Epithelial cell of proximal tubule (primary cell): ENCODE results near the gene WDFY2. TPM values are rescaled to one million over a fixed set of nuclear protein-coding genes. Genes with fewer than 3 reads are reported as not detected.

Source experiments
- DNase-seq: peaks from one replicate; pipeline ENCODE4 v3.0.0-alpha.2; 2011; ENCODE audit warnings: low read depth
- H3K4me3 ChIP-seq: 2 replicates; pipeline ENCODE4 v1.5.1; 2011; ENCODE audit warnings: low read depth, mild to moderate bottlenecking, low read length
- total RNA-seq: library from RNA; depleted of rRNA; stranded (reverse); fragments of >200 nt; gene quantifications from 2 replicates; pipeline ENCODE4 v1.2.3, GENCODE V29; 2015
- TF ChIP-seq, protein P1 (sequence below): conservative IDR thresholded peaks from 2 replicates; pipeline ENCODE4 v1.5.1; 2012; ENCODE audit warnings: low read depth, mild to moderate bottlenecking, low read length

The WDFY2 gene
- total RNA-seq, 1 donor from 2014 or later: 5.1 TPM

DNA sequence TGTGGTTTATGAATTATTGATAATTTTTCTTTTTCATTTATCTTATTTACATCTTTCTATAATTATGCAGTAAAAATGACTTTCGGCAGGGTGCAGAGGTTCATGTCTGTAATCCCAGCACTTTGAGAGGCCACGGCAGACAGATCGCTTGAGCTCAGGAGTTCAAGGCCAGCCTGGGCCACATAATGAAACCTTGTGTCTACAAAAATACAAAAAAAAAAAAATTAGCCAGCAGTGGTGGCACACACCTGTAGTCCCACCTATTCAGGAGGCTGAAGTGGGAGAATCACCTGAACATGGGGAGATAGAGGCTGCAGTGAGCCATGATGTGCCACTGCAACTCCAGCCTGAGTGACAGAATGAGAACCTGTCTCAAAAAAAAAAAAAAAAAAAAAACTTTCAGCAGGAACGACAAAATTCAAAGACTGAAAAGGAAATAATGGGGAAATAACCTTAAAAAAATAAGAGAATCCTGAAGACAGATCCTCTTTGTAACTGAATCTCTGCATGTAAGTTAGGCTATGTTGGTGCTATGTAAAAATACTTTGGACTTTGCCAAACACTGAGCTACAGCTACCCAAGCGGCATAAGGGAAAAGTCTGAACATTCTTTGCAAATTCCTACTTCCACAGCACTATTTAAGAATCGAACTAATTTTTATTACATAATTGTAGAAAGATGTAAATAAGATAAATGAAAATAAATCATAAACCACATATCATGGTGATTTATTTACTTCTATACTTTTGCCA, 36.7 kb upstream of the WDFY2 start:
- no peak for DNase-seq
- TF ChIP-seq, protein P1, sequence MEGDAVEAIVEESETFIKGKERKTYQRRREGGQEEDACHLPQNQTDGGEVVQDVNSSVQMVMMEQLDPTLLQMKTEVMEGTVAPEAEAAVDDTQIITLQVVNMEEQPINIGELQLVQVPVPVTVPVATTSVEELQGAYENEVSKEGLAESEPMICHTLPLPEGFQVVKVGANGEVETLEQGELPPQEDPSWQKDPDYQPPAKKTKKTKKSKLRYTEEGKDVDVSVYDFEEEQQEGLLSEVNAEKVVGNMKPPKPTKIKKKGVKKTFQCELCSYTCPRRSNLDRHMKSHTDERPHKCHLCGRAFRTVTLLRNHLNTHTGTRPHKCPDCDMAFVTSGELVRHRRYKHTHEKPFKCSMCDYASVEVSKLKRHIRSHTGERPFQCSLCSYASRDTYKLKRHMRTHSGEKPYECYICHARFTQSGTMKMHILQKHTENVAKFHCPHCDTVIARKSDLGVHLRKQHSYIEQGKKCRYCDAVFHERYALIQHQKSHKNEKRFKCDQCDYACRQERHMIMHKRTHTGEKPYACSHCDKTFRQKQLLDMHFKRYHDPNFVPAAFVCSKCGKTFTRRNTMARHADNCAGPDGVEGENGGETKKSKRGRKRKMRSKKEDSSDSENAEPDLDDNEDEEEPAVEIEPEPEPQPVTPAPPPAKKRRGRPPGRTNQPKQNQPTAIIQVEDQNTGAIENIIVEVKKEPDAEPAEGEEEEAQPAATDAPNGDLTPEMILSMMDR: no peak
- H3K4me3 ChIP-seq: no peak overlapping the region

DNA sequence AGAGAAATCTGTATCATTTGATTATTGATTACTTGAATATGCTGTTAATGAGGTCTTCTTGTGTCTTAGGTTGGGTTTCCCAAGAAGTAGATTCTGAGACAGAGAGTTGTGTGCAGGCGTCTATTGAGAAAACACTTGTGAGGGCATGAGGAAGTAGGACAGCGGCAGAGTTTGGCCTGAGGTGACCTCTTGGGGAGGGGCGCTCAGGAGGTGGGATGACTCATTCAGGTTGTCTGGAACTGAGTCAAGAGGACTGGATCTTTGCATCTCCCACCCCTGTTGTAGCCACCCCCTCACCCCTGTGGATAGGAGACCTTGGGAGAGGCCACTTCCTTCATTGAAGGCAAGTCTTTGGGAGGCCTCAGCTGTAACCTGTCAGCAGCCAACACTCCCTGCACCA, 35.2 kb upstream of the WDFY2 start:
- DNase-seq: no peak
- TF ChIP-seq, protein P1: no peak
- H3K4me3 ChIP-seq: no peak overlapping the region

DNA sequence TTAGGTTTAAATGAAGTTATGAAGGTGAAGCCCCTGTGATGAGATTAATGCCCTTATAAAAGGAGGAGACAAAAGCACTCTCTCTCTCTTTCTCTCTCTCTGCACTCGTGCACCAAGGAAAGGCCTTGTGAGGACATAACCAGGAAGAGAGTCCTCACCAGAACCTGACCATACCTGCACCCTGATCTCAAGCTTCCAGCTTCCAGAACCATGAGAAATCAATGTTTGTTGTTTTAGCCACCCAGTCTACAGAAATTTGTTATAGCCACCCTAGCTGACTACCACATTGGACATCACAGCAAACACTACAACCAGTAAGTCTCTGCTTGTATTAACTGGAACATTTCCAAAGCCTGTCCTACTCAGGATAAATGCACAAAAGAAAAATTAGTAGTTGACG, 34.7 kb upstream of the WDFY2 start:
- H3K4me3 ChIP-seq: no peak overlapping the region
- DNase-seq: no peak
- TF ChIP-seq, protein P1: no peak

DNA sequence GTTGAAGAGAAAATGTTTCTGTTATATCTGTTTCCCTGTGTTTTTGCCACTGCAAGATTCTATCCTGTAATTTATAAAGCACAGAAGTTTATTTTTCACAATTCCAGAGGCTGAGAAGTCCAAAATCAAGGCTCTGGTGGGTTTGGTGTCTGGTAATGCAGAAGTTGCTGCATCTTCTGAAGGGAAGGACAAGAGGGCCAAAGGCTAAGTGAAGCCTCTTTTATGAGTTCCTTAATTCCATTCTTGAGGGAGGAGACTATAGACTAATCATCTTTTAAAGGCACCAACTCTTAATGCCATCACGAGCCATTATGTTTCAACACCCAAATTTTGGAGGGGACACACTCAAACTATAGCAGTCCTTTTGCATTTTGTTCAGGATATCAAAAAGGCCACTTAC, 34.1 kb upstream of the WDFY2 start:
- TF ChIP-seq, protein P1: no peak
- no peak overlapping the region for H3K4me3 ChIP-seq
- DNase-seq: no peak

DNA sequence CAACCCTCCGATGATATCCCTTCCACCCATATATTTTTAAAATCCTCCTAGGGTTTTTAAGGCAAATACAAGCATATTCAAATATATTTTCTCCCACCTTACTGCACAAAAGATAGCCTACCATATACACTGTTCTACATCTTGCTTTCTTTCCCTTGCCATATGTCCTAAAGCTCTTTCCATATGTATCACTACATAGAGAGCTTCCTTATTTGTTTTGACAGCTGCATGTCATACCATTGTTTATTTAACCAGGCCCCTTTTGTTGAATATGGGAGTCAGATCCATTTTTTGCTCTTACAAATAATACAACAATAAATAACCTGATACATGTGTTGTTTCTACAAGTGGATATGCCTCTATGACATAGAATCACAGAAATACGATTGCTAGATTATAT, 32.8 kb upstream of the WDFY2 start:
- TF ChIP-seq, protein P1: no peak
- no peak overlapping the region for H3K4me3 ChIP-seq
- DNase-seq: no peak

DNA sequence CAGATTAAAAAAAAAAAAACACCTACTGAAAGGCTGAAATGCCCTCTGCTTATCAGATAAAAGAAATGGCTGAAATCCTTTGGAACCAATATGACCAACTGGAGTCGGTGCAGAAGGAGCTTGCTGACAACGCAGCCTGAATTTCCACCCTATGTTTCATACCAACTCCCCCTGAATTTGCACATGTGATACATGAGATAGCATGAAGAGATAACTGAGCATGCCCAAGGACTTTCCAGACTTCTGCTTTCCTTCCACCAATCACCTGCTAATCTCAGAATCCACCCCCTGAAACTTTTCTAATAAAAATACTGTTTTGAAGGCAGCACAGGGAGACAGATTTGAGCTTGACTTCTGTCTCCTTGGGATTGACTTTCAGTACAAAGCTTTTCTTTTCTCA, 32.2 kb upstream of the WDFY2 start:
- H3K4me3 ChIP-seq: no peak overlapping the region
- TF ChIP-seq, protein P1: no peak
- DNase-seq: no peak

DNA sequence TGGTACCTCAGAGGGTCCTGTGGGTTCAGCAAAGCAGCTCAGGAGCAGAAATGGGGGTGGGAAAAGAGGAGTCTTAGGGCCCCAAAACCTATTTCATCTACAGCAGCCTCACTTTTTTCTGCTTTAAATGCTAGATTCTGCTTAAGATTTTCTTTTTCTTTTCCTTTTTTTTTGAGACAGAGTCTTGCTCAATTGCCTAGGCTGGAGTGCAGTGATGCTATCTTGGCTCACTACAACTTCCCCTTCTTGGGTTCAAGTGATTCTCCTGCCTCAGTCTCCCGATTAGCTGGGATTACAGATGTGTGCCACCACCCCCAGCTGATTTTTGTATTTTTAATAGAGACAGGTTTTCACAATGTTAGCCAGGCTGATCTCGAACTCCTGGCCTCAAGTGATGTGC, 30.7 kb upstream of the WDFY2 start:
- TF ChIP-seq, protein P1: no peak
- H3K4me3 ChIP-seq: no peak overlapping the region
- no peak for DNase-seq
